ENCODE measurements around the gene ARHGAP23.

ARHGAP23 gene

GRCh38 chr17:38554430-38555350 lies 126.4 kb downstream of the ARHGAP23 start:
- DNase-seq: no peak

- DNase-seq: no peak
Measured at GRCh38 chr17:38556239-38556638, 128.0 kb downstream of the ARHGAP23 start.

GRCh38 chr17:38557396-38557795 lies 129.1 kb downstream of the ARHGAP23 start:
- DNase-seq: no peak

GRCh38 chr17:38557836-38558727 lies 129.8 kb downstream of the ARHGAP23 start:
- peak; percentile 90 for DNase-seq

- no peak for DNase-seq
Measured at GRCh38 chr17:38558728-38559050, 130.4 kb downstream of the ARHGAP23 start.

GRCh38 chr17:38559051-38559879 lies 131.0 kb downstream of the ARHGAP23 start:
- DNase-seq: peak; percentile 86

GRCh38 chr17:38559880-38560230 lies 131.6 kb downstream of the ARHGAP23 start:
- DNase-seq: no peak

- DNase-seq: no peak
Measured at GRCh38 chr17:38560503-38561318, 132.4 kb downstream of the ARHGAP23 start.

- no peak for DNase-seq
Measured at GRCh38 chr17:38561416-38562214, 133.4 kb downstream of the ARHGAP23 start.
